Ovary (tissue), 9 donors: ENCODE results near the gene FBXO42. TPM values are rescaled to one million over a fixed set of nuclear protein-coding genes. Genes with fewer than 3 reads are reported as not detected.
A peak's percentile ranks its signal among the peaks of the same experiment; 100 is the strongest.
"Not testable (repeated sequence)": the region's sequence is repeated elsewhere in the genome, so short reads cannot be mapped to it uniquely, and the experiment has no call there.

Source experiments
- DNase-seq, 5 donors: peaks; one replicate each; pipeline ENCODE4 v3.0.0-alpha.2; 2019 to 2020
- H3K27ac ChIP-seq, 2 donors: fragments of 200-600 bp; one replicate each; pipeline versions ENCODE4 v1.5.1 to v1.8.0; 2019 to 2022
- H3K27me3 ChIP-seq: fragments of 200-600 bp; one replicate; pipeline ENCODE4 v1.8.0; 2022
- H3K36me3 ChIP-seq: fragments of 200-600 bp; sonication (generic); one replicate; pipeline ENCODE4 v1.5.1; 2019
- H3K4me1 ChIP-seq: one replicate; pipeline ENCODE4 v1.8.1; 2013; ENCODE audit warnings: mild to moderate bottlenecking, moderate library complexity; ENCODE audit not compliant: insufficient read depth
- H3K4me3 ChIP-seq: fragments of 200-600 bp; sonication (generic); one replicate; pipeline ENCODE4 v1.5.1; 2017
- H3K9me3 ChIP-seq, 2 donors: fragments of 200-600 bp in 1 of 2; sonication (generic) in 1 of 2; one replicate each; pipeline versions ENCODE4 v1.5.1 to v1.8.1; 2013 to 2019; ENCODE audit warnings: mild to moderate bottlenecking in 1 of 2, moderate library complexity in 1 of 2
- CTCF ChIP-seq, 3 donors: fragments of 450-650 bp in 2 of 3; fragments of 200-600 bp in 1 of 3; IDR thresholded peaks; one replicate each; pipeline versions ENCODE4 v1.5.1 to v1.8.0; 2016 to 2022; ENCODE audit warnings: antibody characterized with exemption in 3 of 3, mild to moderate bottlenecking in 1 of 3
- EP300 ChIP-seq: sonication (generic); formaldehyde crosslinking; IDR thresholded peaks from one replicate; pipeline ENCODE4 v1.6.1; 2017; ENCODE audit warnings: antibody characterized with exemption
- POLR2A ChIP-seq: fragments of 450-650 bp; IDR thresholded peaks from one replicate; pipeline ENCODE4 v1.6.1; 2017; ENCODE audit warnings: antibody characterized with exemption, mild to moderate bottlenecking, moderate library complexity
- WGBS, 3 donors: extraction: QIAGEN DNeasy Blood & Tissue Kit in 1 of 3; methylation state at CpG; one replicate each; pipeline versions ENCODE4 v1.1.5 to v1.1.7; 2013 to 2017; 5-methylcytosine and 5-hydroxymethylcytosine counted together
- intact Hi-C, 4 donors: fragments of 100-400 bp; cut with DNase I; formaldehyde crosslinking; loops; one replicate each; pipeline versions ENCODE4 v1.11.0 to v1.15.1; 2022 to 2023
- polyA plus RNA-seq, 2 donors: library from polyadenylated mRNA; stranded (reverse); fragments of 200-250 nt in 1 of 2; fragments of 350-450 nt in 1 of 2; fragmentation: Illumina TruSeq in 1 of 2; extraction: RNeasy Lipid Tissue Mini Kit (QIAGEN cat#74804) in 1 of 2; gene quantifications; one replicate each; pipeline ENCODE4 v1.2.3, GENCODE V29; 2013 to 2014
- total RNA-seq, 7 donors: library from RNA; depleted of rRNA in 2 of 7; stranded (reverse); fragments of >200 nt in 2 of 7; fragmentation: NEBNext Ultra II Directional in 3 of 7; extraction: Animal tissue kit (Norgen Biotek cat#: 25700) in 3 of 7; gene quantifications; one replicate each; pipeline versions ENCODE4 v1.1.0 to v1.2.4, GENCODE V29; 2016 to 2023
- donor health status: DM: no; HTN: no; CAD: no; lungs with moderate emphysema.
- donor health status: DM: no; HTN: no; CAD: no.
- donor health status: Bipolar disorder and iron deficiency.
- donor health status: DM: yes; HTN: yes; CAD: no.
- donor health status: DM: no; HTN: no; CAD: no.
- donor health status: DM: yes; HTN: yes; CAD: no.

The FBXO42 gene
- total and polyA plus RNA-seq, 9 donors: 16.0 to 35.3 (median 21.9) TPM

- peak; percentile 99 for DNase-seq
- peak; percentile 42 for TF ChIP-seq POLR2A
- TF ChIP-seq EP300: no peak
- Histone ChIP-seq H3K27ac (peak overlapping the region; percentile 53 to 79), H3K4me1 (peaks cover 2% of the 10 kb centered on the region), H3K9me3 (no peaks in the 10 kb centered on the region), H3K27me3 (no peaks in the 10 kb centered on the region), H3K36me3 (no peaks in the 10 kb centered on the region), H3K4me3 (peak overlapping the region; percentile 46)
- WGBS, 3 donors: 0 to 1% (median 0%) methylated on average over 43 to 46 of the region's 46 CpGs
- intact Hi-C loops: no loop called here
These were observed 135.1 kb downstream of the FBXO42 start for GRCh38 chr1:16217061-16217785.

- DNase-seq: peak; percentile 89 to 94 (median 93)
- Histone ChIP-seq H3K4me1 (peaks cover 2% of the 10 kb centered on the region), H3K4me3 (peak overlapping the region; percentile 46), H3K36me3 (no peaks in the 10 kb centered on the region), H3K27me3 (no peaks in the 10 kb centered on the region), H3K27ac (no peak overlapping the region), H3K9me3 (no peaks in the 10 kb centered on the region)
- WGBS, 3 donors: 5 to 11% (median 7%) methylated on average over 33 of the region's 33 CpGs
- TF ChIP-seq POLR2A (peak; percentile 46), EP300 (no peak), CTCF (IDR thresholded peaks at IDR 0.05) (no peak)
- intact Hi-C loops: no loop called here
These were observed 136.2 kb downstream of the FBXO42 start for GRCh38 chr1:16215882-16216753.

- H3K27ac ChIP-seq, H3K36me3 ChIP-seq, H3K9me3 ChIP-seq, H3K27me3 ChIP-seq, H3K4me1 ChIP-seq, DNase-seq, intact Hi-C loops, H3K4me3 ChIP-seq: not testable (repeated sequence)
- WGBS, 3 donors: 90 to 96% (median 94%) methylated on average over 14 of the region's 14 CpGs
These were observed 137.0 kb downstream of the FBXO42 start for GRCh38 chr1:16215240-16215639.

- DNase-seq, intact Hi-C loops, H3K4me1 ChIP-seq, H3K27ac ChIP-seq, H3K36me3 ChIP-seq, H3K9me3 ChIP-seq, H3K4me3 ChIP-seq, H3K27me3 ChIP-seq: not testable (repeated sequence)
- 89 to 92% (median 90%) methylated on average over 3 of the region's 3 CpGs for WGBS, 3 donors
These were observed 138.7 kb downstream of the FBXO42 start for GRCh38 chr1:16213544-16213943.

GRCh38 chr1:16213013-16213412 is 139.3 kb downstream of the FBXO42 start:
- H3K27me3 ChIP-seq: no peaks in the 10 kb centered on the region
- no peaks in the 10 kb centered on the region for H3K9me3 ChIP-seq
- 54 to 66% (median 61%) methylated on average over 3 of the region's 3 CpGs for WGBS, 3 donors
- peaks cover 2% of the 10 kb centered on the region for H3K4me1 ChIP-seq
- DNase-seq: no peak
- intact Hi-C loops: no loop called here
- H3K27ac ChIP-seq: no peak overlapping the region
- no peak overlapping the region for H3K4me3 ChIP-seq
- no peaks in the 10 kb centered on the region for H3K36me3 ChIP-seq
- TF ChIP-seq CTCF (IDR thresholded peaks at IDR 0.05) (no peak), EP300 (no peak), POLR2A (no peak)
